Nephron (organoid): ENCODE results near the gene TCIRG1.

Source experiments
- H3K27ac Mint-ChIP-seq, 3 experiments: 2 replicates each; pipeline ENCODE4 v1.8.0; 2020; ENCODE audit warnings: mixed read lengths in 3 of 3, mild to moderate bottlenecking in 2 of 3, moderate library complexity in 1 of 3
- H3K27me3 Mint-ChIP-seq: 2 replicates; pipeline ENCODE4 v1.8.0; 2021; ENCODE audit warnings: low read depth, mild to moderate bottlenecking, moderate library complexity, mixed read lengths
- H3K36me3 Mint-ChIP-seq: 2 replicates; pipeline ENCODE4 v1.8.0; 2020; ENCODE audit warnings: low read depth, mixed read lengths
- H3K4me1 Mint-ChIP-seq: 2 replicates; pipeline ENCODE4 v1.8.0; 2020; ENCODE audit warnings: mixed read lengths
- H3K4me3 Mint-ChIP-seq, 3 experiments: 2 replicates each; pipeline ENCODE4 v1.8.0; 2020; ENCODE audit warnings: mild to moderate bottlenecking in 3 of 3, mixed read lengths in 3 of 3, moderate library complexity in 2 of 3
- H3K9me3 Mint-ChIP-seq: 2 replicates; pipeline ENCODE4 v1.8.0; 2020; ENCODE audit warnings: mixed read lengths
- CTCF ChIP-seq, 3 experiments: fragments of 200-600 bp; sonication (generic); IDR thresholded peaks; one replicate each; pipeline ENCODE4 v1.5.0; 2021; ENCODE audit warnings: antibody characterized with exemption in 3 of 3; ENCODE audit not compliant: unreplicated experiment in 3 of 3

The TCIRG1 gene

GRCh38 chr11:68007498-68008380, 31.1 kb upstream of the TCIRG1 start:
- no peak for TF ChIP-seq CTCF (IDR thresholded peaks at IDR 0.05; ENCODE audit: unreplicated experiment in 3 of 3)
- H3K27ac Mint-ChIP-seq = no peak overlapping the region
- H3K27me3 Mint-ChIP-seq = peaks cover 43% of the 10 kb centered on the region
- H3K4me3 Mint-ChIP-seq = no peak overlapping the region
- peaks cover 21% of the 10 kb centered on the region for H3K4me1 Mint-ChIP-seq
- no peaks in the 10 kb centered on the region for H3K9me3 Mint-ChIP-seq
- H3K36me3 Mint-ChIP-seq = no peaks in the 10 kb centered on the region

- H3K4me3 Mint-ChIP-seq = no peak overlapping the region
- TF ChIP-seq CTCF (IDR thresholded peaks at IDR 0.05; ENCODE audit: unreplicated experiment in 3 of 3) = no peak
- no peaks in the 10 kb centered on the region for H3K9me3 Mint-ChIP-seq
- peak overlapping the region; percentile 25 to 91 (median 63) for H3K27ac Mint-ChIP-seq
- H3K27me3 Mint-ChIP-seq = peaks cover 43% of the 10 kb centered on the region
- no peaks in the 10 kb centered on the region for H3K36me3 Mint-ChIP-seq
- H3K4me1 Mint-ChIP-seq = peaks cover 23% of the 10 kb centered on the region
Measured at GRCh38 chr11:68008381-68009337, 30.2 kb upstream of the TCIRG1 start.

GRCh38 chr11:68009391-68010089, 29.3 kb upstream of the TCIRG1 start:
- Mint-ChIP-seq H3K4me3 (peak overlapping the region in 2 of 3 experiments; percentile 44 to 51), H3K27ac (peak overlapping the region; percentile 25 to 91 (median 63)), H3K27me3 (peaks cover 37% of the 10 kb centered on the region), H3K9me3 (no peaks in the 10 kb centered on the region), H3K36me3 (no peaks in the 10 kb centered on the region), H3K4me1 (peaks cover 23% of the 10 kb centered on the region)
- TF ChIP-seq CTCF (IDR thresholded peaks at IDR 0.05; ENCODE audit: unreplicated experiment in 3 of 3) = no peak

GRCh38 chr11:68010090-68011041, 28.5 kb upstream of the TCIRG1 start, which contains the start of gene ALDH3B1:
Gene ALDH3B1, plus strand, starts transcription at chr11:68010327. Its CDS starts 4,971 bp downstream, at chr11:68015298.
- H3K36me3 Mint-ChIP-seq = no peaks in the 10 kb centered on the region
- H3K27me3 Mint-ChIP-seq = peaks cover 29% of the 10 kb centered on the region
- peak within 1 kb of the TSS in 2 of 3 experiments; percentile 44 to 51 for H3K4me3 Mint-ChIP-seq
- peak within 1 kb of the TSS; percentile 63 to 91 (median 75) for H3K27ac Mint-ChIP-seq
- H3K4me1 Mint-ChIP-seq = peaks cover 23% of the 10 kb centered on the region
- TF ChIP-seq CTCF (IDR thresholded peaks at IDR 0.05; ENCODE audit: unreplicated experiment in 3 of 3) = no peak
- no peaks in the 10 kb centered on the region for H3K9me3 Mint-ChIP-seq
